HEK293 (cell line): Measurements from ENCODE around the gene TNFSF13.

Source experiments
- HOXC10 ChIP-seq: sonication (generic); formaldehyde crosslinking; IDR thresholded peaks from 2 replicates; pipeline ENCODE4 v1.8.1; 2023; ENCODE audit warnings: mild to moderate bottlenecking, missing genetic modification reagents
- KLF16 ChIP-seq: fragments of 450-650 bp; formaldehyde crosslinking; IDR thresholded peaks from 2 replicates; pipeline ENCODE4 v1.5.1; 2017; ENCODE audit warnings: missing biosample characterization, missing genetic modification characterization
- KLF8 ChIP-seq: fragments of 450-650 bp; formaldehyde crosslinking; IDR thresholded peaks from 2 replicates; pipeline ENCODE4 v1.5.1; 2016; ENCODE audit warnings: missing biosample characterization, missing genetic modification characterization
- REPIN1 ChIP-seq: fragments of 450-650 bp; formaldehyde crosslinking; IDR thresholded peaks from 2 replicates; pipeline ENCODE4 v1.5.1; 2017; ENCODE audit warnings: missing biosample characterization, missing genetic modification characterization, low read depth
- SCRT1 ChIP-seq: fragments of 450-650 bp; formaldehyde crosslinking; IDR thresholded peaks from 2 replicates; pipeline ENCODE4 v1.5.1; 2016; ENCODE audit warnings: missing biosample characterization, missing genetic modification characterization, borderline replicate concordance
- SP2 ChIP-seq: fragments of 450-650 bp; formaldehyde crosslinking; IDR thresholded peaks from 2 replicates; pipeline ENCODE4 v1.5.1; 2016; ENCODE audit warnings: missing biosample characterization, missing genetic modification characterization
- SP3 ChIP-seq: fragments of 450-650 bp; formaldehyde crosslinking; IDR thresholded peaks from 2 replicates; pipeline ENCODE4 v1.5.1; 2016; ENCODE audit warnings: missing biosample characterization, missing genetic modification characterization
- WT1 ChIP-seq: fragments of 450-650 bp; formaldehyde crosslinking; IDR thresholded peaks from 2 replicates; pipeline ENCODE4 v1.5.1; 2016; ENCODE audit warnings: missing biosample characterization, missing genetic modification characterization
- YY1 ChIP-seq: fragments of 450-650 bp; formaldehyde crosslinking; IDR thresholded peaks from 2 replicates; pipeline ENCODE4 v1.5.1; 2018; ENCODE audit warnings: missing biosample characterization, missing genetic modification characterization
- YY2 ChIP-seq: fragments of 450-650 bp; formaldehyde crosslinking; IDR thresholded peaks from 2 replicates; pipeline ENCODE4 v1.5.1; 2016; ENCODE audit warnings: missing biosample characterization, missing genetic modification characterization
- ZBTB49 ChIP-seq: fragments of 450-650 bp; formaldehyde crosslinking; IDR thresholded peaks from 2 replicates; pipeline ENCODE4 v1.5.1; 2016; ENCODE audit warnings: missing biosample characterization, missing genetic modification characterization, low read depth
- ZFP41 ChIP-seq: fragments of 450-650 bp; formaldehyde crosslinking; IDR thresholded peaks from 2 replicates; pipeline ENCODE4 v1.5.1; 2016; ENCODE audit warnings: missing biosample characterization, missing genetic modification characterization, borderline replicate concordance
- ZNF157 ChIP-seq: fragments of 450-650 bp; formaldehyde crosslinking; IDR thresholded peaks from 2 replicates; pipeline ENCODE4 v1.5.1; 2016; ENCODE audit warnings: missing biosample characterization, missing genetic modification characterization
- ZNF324 ChIP-seq: fragments of 450-650 bp; formaldehyde crosslinking; IDR thresholded peaks from 2 replicates; pipeline ENCODE4 v1.5.1; 2016; ENCODE audit warnings: missing biosample characterization, missing genetic modification characterization
- ZNF501 ChIP-seq: fragments of 450-650 bp; formaldehyde crosslinking; IDR thresholded peaks from 2 replicates; pipeline ENCODE4 v1.5.1; 2016; ENCODE audit warnings: missing biosample characterization, missing genetic modification characterization
- ZNF561 ChIP-seq: fragments of 450-650 bp; IDR thresholded peaks from 2 replicates; pipeline ENCODE4 v1.5.1; 2018; ENCODE audit warnings: missing biosample characterization, missing genetic modification characterization, borderline replicate concordance
- ZNF747 ChIP-seq: fragments of 450-650 bp; formaldehyde crosslinking; IDR thresholded peaks from 2 replicates; pipeline ENCODE4 v1.5.1; 2016; ENCODE audit warnings: missing biosample characterization, missing genetic modification characterization
- ZNF837 ChIP-seq: fragments of 450-650 bp; formaldehyde crosslinking; IDR thresholded peaks from 2 replicates; pipeline ENCODE4 v1.5.1; 2016; ENCODE audit warnings: missing biosample characterization, missing genetic modification characterization
- ZSCAN5A ChIP-seq: fragments of 450-650 bp; formaldehyde crosslinking; IDR thresholded peaks from 2 replicates; pipeline ENCODE4 v1.5.1; 2016; ENCODE audit warnings: missing biosample characterization, missing genetic modification characterization
- ZXDB ChIP-seq: fragments of 450-650 bp; formaldehyde crosslinking; IDR thresholded peaks from 2 replicates; pipeline ENCODE4 v1.5.1; 2016; ENCODE audit warnings: missing biosample characterization, missing genetic modification characterization
- TF ChIP-seq, protein P1 (sequence below): fragments of 450-650 bp; formaldehyde crosslinking; IDR thresholded peaks from 2 replicates; pipeline ENCODE4 v1.5.1; 2016; ENCODE audit warnings: missing biosample characterization, missing genetic modification characterization
- TF ChIP-seq, protein P2 (sequence below): fragments of 450-650 bp; formaldehyde crosslinking; IDR thresholded peaks from 2 replicates; pipeline ENCODE4 v1.5.1; 2016; ENCODE audit warnings: missing biosample characterization, missing genetic modification characterization
- TF ChIP-seq, protein P3 (sequence below): fragments of 450-650 bp; IDR thresholded peaks from 2 replicates; pipeline ENCODE4 v1.5.1; 2018; ENCODE audit warnings: missing biosample characterization, mild to moderate bottlenecking, missing genetic modification characterization

Gene TNFSF13

DNA sequence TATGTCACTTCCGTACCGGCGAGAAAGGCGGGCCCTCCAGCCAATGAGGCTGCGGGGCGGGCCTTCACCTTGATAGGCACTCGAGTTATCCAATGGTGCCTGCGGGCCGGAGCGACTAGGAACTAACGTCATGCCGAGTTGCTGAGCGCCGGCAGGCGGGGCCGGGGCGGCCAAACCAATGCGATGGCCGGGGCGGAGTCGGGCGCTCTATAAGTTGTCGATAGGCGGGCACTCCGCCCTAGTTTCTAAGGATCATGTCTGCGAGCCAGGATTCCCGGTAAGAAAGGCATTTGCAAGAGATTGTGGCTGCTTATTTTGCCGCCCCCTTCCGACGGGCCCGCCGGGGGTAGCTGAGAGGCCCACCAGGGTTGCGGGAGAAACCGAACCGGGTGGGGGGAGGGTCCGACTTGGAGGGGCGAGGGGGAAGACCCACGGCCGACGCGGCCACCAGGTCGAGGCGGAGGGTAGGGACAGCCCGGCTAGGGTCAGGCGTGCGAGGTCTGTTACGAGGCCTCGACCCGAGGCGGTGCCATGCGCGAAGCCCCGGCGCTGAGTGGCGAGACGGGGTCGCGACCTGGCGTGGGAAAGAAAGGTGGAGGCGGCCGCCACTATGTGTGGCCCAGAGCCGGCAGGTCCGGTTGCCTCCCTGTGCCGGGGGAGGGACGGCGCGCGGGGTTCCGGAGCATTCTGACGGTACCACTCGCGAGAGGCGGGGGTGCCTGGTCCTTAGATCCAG, 14.2 kb downstream of the TNFSF13 start (continued):
- TF ChIP-seq, protein P1, sequence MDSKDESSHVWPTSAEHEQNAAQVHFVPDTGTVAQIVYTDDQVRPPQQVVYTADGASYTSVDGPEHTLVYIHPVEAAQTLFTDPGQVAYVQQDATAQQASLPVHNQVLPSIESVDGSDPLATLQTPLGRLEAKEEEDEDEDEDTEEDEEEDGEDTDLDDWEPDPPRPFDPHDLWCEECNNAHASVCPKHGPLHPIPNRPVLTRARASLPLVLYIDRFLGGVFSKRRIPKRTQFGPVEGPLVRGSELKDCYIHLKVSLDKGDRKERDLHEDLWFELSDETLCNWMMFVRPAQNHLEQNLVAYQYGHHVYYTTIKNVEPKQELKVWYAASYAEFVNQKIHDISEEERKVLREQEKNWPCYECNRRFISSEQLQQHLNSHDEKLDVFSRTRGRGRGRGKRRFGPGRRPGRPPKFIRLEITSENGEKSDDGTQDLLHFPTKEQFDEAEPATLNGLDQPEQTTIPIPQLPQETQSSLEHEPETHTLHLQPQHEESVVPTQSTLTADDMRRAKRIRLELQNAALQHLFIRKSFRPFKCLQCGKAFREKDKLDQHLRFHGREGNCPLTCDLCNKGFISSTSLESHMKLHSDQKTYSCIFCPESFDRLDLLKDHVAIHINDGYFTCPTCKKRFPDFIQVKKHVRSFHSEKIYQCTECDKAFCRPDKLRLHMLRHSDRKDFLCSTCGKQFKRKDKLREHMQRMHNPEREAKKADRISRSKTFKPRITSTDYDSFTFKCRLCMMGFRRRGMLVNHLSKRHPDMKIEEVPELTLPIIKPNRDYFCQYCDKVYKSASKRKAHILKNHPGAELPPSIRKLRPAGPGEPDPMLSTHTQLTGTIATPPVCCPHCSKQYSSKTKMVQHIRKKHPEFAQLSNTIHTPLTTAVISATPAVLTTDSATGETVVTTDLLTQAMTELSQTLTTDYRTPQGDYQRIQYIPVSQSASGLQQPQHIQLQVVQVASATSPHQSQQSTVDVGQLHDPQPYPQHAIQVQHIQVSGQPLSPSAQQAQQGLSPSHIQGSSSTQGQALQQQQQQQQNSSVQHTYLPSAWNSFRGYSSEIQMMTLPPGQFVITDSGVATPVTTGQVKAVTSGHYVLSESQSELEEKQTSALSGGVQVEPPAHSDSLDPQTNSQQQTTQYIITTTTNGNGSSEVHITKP (tag by site-specific recombination) = no peak
- TF ChIP-seq SP2 (tag by site-specific recombination) (peak; percentile 97), ZSCAN5A (0 out of 2 replicates have a peak, but pooled peaks have one; percentile 20), ZNF561 (tag by site-specific recombination) (no peak), ZNF837 (peak; percentile 65; the same call in 1 of the 2 replicates), SCRT1 (no peak), ZNF157 (tag by site-specific recombination) (no peak), ZBTB49 (tag by site-specific recombination) (no peak), YY2 (tag by site-specific recombination) (peak; percentile 9), KLF16 (tag by site-specific recombination) (peak; percentile 61; the same call in 1 of the 2 replicates), SP3 (tag by site-specific recombination) (peak; percentile 94), HOXC10 (CRISPR knock-in tag) (0 out of 2 replicates have a peak, but pooled peaks have one; percentile 37), ZFP41 (tag by site-specific recombination) (peak; percentile 65; the same call in 1 of the 2 replicates), ZNF324 (tag by site-specific recombination) (peak; percentile 56; the same call in 1 of the 2 replicates), ZNF747 (tag by site-specific recombination) (peak; percentile 70), ZNF501 (tag by site-specific recombination) (peak; percentile 72), WT1 (peak; percentile 41; the same call in 1 of the 2 replicates), ZXDB (tag by site-specific recombination) (0 out of 2 replicates have a peak, but pooled peaks have one; percentile 57), REPIN1 (tag by site-specific recombination) (0 out of 2 replicates have a peak, but pooled peaks have one; percentile 40), KLF8 (peak; percentile 67), YY1 (peak; percentile 60; the same call in 1 of the 2 replicates)
- TF ChIP-seq, protein P2, sequence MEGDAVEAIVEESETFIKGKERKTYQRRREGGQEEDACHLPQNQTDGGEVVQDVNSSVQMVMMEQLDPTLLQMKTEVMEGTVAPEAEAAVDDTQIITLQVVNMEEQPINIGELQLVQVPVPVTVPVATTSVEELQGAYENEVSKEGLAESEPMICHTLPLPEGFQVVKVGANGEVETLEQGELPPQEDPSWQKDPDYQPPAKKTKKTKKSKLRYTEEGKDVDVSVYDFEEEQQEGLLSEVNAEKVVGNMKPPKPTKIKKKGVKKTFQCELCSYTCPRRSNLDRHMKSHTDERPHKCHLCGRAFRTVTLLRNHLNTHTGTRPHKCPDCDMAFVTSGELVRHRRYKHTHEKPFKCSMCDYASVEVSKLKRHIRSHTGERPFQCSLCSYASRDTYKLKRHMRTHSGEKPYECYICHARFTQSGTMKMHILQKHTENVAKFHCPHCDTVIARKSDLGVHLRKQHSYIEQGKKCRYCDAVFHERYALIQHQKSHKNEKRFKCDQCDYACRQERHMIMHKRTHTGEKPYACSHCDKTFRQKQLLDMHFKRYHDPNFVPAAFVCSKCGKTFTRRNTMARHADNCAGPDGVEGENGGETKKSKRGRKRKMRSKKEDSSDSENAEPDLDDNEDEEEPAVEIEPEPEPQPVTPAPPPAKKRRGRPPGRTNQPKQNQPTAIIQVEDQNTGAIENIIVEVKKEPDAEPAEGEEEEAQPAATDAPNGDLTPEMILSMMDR (tag by site-specific recombination) = 0 out of 2 replicates have a peak, but pooled peaks have one; percentile 38
- TF ChIP-seq, protein P3, sequence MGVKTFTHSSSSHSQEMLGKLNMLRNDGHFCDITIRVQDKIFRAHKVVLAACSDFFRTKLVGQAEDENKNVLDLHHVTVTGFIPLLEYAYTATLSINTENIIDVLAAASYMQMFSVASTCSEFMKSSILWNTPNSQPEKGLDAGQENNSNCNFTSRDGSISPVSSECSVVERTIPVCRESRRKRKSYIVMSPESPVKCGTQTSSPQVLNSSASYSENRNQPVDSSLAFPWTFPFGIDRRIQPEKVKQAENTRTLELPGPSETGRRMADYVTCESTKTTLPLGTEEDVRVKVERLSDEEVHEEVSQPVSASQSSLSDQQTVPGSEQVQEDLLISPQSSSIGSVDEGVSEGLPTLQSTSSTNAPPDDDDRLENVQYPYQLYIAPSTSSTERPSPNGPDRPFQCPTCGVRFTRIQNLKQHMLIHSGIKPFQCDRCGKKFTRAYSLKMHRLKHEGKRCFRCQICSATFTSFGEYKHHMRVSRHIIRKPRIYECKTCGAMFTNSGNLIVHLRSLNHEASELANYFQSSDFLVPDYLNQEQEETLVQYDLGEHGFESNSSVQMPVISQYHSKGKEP (tag by site-specific recombination) = no peak
